GM19463 (cell line): Measurements from ENCODE around the gene LRMDA.
"Not testable (repeated sequence)": the region's sequence is repeated elsewhere in the genome, so short reads cannot be mapped to it uniquely, and the experiment has no call there.

Experiments used
- ATAC-seq: cut with Tn5 transposase; IDR thresholded peaks from one replicate; pipeline ENCODE4 v1.9.1; 2021; ENCODE audit warnings: mild to moderate bottlenecking, moderate library complexity; ENCODE audit not compliant: unreplicated experiment

LRMDA gene

DNA sequence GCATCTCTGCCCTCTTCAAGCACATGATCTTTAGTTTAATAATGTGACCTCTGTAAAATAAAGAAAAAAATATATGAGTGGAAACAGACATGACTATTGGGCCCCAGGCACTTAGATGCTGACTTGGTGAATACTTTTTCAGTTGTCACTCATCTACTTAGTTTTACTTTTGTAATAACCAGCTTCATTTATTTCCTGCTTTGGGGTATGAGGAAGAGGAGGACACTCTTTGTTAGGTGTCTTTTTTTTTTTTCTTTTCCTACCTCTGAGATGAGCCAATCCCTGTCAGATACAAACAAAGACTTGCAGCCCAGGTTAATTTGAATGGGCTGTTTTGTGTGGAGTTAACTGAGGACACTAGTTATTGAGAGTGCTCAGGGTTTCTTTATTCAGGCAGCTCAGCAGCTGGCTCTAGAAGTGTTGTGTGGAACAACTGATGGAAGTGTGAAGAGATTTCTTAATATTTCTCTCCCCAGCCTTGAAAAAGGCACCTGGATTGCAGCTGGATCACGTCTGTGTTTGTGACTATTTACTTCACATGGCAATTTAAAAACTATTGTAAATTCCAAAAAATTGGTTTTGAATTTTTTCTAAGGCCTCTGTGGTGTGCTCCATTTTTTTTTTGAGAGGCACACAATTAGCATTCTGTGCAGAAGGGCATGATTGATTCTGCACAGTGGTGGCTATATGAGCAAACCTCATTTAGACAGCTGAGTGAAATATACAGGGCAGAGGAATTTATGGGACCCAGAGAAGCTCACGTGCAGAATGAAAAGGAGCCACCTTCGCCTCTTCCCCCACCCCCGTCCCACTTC lies 333.8 kb downstream of the LRMDA start:
- no peak for ATAC-seq

DNA sequence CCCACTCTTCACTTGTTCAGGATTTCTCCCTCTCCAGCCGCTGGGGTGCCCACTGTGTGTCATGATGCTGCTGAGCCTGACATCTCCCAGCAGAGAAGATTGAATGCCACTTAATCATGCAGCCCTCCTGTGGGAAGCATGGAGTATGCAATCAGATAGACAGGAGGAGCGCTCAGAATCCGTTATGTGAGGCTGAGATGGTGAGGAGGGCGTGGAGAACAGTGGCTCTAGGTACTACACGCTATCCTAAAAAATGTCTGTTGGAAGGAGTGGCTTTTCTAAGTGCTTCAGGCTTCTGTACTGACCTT lies 334.3 kb downstream of the LRMDA start:
- ATAC-seq = no peak

DNA sequence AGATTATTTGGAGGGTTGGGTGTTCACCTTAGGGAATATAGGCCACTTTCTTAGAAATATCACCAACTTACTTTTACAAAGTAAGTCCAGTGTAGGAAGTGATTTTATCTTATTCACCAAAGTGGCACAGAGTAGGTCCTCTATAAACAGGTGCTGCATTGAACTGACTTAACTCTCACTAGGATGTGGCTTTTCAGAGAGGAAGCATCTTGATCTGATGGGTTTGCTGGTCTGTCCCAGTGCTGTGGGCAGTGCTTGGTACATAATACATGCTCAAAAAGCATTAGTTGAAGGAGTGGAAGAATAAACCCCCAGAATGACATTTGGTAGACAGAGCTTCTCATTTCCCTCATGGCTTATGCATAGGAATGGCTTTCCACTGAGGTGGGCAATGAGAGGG lies 334.7 kb downstream of the LRMDA start:
- no peak for ATAC-seq

DNA sequence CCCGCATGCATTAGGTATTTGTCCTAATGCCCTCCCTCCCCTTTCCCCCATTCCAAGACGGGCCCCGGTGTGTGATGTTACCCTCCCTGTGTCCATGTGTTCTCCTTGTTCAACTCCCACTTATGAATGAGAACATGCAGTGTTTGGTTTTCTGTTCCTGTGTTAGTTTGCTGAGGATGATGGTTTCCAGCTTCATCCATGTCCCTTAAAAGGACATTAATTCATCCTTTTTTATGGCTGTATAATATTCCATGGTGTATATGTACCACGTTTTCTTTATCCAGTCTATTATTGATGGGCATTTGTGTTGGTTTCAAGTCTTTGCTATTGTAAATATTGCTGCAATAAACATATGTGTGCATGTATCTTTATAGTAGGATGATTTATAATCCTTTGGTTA lies 335.3 kb downstream of the LRMDA start:
- not testable (repeated sequence) for ATAC-seq

DNA sequence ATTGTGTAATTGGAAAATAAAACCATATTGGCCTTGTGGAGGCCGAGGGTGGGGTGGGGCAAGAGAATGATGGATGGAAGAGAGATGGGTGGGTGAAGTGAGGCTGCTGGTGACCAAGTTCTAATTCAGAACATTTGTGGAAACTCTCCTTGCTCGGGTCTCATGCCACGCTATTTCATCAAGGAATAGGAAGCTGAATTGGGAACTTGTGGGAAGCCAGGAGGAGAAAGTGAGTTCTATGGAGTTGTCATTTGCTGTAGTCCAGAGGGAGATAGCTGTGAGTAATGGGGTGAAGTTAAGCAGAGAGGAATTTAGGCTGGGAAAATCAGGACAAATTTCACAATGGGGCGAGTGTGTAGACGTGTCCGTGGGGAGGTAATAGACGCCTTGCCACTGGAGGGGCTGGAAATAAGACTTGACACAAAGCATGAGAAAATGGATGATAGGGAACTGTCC lies 339.2 kb downstream of the LRMDA start:
- no peak for ATAC-seq

DNA sequence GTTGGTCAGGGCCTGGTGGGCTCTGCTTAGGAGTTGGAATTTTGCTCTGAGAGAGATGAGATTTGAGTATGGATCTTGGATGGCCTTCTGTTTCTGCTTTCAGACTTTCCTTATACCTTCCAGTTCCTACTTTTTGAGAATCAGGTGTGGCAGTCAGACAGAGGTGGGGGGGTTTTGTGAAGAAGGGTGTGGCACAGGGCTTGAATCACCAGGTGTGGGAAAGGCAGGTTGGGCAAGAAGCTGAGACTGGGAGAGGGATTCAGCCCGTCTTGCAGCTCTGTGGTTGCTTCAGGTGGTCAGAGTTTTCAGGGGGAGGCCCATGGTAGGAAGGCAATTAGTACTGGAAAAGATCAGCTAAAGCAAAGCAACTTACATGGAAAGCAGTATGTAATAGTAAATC lies 340.2 kb downstream of the LRMDA start:
- no peak for ATAC-seq

DNA sequence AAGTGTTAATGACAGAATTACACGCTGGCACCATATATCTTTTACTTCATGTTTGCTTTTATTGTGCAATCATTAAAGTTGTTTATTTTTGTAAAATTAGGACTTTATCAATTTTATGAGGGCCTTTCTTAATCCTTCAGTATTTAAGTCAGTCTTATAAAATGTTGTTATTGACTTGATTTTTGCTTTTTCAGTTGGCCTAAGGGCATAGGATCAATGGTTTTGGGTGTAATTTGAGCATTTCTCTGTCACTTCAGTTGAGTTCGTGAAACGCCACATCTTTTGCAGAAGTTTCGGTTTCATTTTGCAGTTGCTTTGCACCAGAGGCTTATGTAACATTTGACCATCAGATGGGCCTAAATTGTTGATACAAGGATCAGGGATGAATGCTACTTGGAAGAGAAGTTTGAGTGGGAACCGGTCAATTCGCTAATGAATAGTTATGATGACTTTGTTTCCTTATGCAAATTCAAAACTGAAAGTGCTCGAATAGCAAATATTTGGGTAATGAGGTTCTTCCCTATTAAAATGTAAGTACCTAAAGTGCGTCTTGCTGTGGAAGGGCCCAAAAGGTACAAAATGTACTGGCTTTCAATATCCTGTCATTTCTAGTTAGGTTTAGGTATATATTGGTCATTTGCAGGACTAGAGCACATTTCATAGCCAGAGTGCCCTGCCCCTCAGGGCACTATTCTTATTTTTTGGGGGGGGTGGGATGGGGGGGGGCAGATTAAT lies 340.9 kb downstream of the LRMDA start:
- peak; percentile 62 for ATAC-seq

DNA sequence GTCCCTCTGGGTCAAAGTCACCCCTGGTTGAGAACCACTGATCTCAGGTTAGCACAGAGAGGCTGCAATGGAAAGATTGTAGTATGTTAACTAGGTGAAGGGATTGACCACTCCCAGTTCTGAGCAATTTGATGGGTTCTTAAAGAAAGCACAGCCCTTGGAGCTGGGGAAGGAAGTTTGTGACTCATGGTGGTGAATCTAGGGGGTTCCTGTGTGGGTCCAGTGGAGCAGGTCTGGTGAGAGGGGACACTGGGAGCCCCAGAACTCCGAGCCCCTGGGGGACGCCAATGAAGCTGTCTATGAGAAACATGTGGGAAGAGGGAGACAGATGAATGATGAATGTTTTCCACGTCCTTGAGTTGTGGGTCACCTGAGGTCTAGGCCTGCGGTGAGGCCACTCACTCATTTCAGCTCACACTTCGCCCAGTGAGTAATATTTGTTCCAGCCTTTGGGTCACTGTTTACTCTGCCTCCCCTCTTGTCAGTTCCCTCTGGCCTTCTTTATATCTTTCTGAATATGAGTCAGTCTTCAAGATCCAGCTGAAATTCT lies 341.9 kb downstream of the LRMDA start:
- peak; percentile 47 for ATAC-seq

DNA sequence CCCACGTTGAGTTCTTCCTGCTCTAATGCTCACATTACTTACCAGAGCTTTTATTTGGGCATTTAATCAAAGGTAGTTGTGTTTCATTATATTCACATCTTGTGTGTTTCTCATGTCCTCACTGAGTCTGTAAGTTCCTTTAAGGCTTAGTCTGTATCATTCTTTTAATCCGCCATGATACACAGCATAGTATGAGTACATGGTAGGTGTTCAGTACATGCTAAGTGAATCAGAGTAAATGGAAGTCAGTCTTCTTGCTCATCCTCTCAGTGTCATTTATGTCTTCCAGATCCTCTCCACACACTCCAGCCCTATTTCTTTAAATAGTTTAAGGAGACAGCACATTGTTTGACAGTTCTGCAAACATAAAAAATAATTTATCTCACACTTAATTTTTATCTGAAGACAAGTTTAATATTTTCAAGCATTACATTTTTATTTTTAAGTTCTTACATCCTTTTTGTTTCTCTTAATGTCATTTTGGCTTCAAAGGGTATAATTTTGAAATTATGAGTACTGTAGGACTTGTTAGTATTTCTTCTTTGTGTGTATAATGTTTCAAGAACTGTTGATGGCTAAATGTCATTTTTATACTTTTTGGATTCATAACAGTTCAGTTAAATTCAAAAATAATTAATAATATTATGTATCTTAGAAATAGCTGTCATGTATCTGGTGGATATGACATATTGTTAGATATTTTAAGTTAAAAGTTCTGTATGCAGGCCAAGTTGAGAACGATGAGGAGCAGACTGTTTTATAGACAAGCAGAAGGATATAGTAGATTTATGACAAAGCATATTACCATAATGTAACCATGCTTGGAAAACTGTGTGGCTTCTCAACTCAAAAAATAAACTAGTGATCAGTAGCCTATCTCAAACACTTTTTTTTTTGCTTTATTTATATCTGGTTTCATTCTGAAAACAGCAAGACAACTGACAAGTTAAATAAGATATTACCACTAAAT lies 342.7 kb downstream of the LRMDA start:
- ATAC-seq = peak; percentile 3

DNA sequence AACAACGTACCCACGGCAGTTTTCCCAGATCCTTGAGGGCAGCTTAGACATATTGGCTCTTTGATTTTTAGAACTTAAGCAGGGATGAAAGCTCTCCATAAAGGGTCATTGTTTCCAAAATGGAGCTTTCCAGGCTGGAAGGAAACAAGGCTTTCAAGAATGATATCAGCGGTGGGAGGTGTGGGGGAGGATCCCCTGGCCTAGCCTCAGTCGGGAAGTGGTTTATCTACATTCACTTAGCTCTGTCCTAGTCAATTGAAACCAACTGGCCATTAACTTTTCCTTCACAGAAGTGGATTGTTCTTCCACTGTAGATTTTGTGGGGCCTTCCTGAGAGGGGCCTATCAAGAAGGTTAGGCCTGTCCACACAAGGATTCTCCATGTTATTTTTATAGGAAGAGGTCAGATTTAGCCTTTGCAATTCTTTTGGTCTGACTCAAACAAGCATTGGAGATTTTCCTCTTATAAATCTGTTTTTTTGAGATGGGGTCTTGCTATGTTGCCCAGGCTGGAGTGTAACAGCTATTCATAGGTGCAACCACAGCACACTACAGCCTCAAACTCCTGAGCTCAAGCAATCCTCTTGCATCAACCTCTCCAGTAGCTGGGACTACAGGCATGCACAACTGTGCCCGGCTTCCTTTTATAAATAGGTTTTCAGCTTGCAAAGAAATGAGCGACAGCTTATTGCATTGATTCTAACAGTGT lies 343.5 kb downstream of the LRMDA start:
- no peak for ATAC-seq

DNA sequence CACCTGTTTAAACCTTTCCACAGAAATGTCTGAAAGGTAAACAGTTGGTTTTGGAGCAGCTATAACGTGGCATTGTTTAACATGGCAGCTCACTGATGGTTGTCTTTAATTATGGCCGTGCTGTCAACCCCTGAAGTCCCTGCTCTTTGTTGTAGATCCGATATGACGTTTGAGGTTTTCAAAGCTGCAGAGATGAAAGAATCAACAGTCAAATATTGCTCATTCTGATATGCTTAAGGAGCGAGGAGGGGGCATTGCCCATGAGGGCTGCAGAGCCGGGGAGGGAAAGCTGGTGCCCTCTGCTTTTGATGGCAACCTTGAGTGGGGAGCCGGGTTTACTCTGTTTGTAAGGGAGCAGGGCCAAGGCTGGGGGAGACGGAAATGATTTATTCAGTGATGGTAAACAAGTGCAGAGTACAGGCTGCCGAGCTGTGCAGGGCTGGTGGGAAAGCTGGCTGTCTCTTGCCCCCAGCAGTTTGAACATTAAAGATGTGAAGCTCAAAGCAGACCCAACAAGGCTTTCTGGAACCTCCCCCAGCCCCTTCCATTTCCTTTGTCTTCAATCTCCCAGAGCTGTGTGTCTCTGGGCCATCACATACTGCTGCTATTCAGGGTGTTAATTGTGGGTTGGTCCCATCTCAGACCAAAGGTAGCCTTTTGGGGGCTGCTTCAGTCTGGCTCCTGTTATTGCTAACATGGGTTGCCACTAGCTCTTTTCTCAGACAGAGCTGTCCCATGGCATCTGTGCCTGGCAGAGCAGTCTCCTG lies 345.5 kb downstream of the LRMDA start:
- no peak for ATAC-seq

DNA sequence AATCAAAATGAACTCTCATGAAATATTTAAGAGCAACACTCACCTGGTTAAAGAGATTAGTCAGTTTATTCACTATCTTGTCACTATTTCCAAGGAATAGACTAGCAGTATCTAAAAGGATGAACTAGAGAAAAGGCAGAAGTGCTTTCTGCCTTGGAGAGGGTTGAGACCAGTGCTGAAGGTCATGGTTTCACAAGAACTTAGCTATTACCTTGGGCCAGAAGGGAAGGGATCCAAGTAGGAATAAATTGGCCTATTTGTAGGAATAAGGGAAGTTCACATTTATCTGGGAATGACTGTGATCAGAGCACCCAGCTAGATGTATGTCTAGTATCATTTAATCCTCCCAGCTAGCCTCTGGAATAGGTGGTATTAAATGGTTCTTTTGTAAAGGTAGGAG lies 347.2 kb downstream of the LRMDA start:
- ATAC-seq = no peak

DNA sequence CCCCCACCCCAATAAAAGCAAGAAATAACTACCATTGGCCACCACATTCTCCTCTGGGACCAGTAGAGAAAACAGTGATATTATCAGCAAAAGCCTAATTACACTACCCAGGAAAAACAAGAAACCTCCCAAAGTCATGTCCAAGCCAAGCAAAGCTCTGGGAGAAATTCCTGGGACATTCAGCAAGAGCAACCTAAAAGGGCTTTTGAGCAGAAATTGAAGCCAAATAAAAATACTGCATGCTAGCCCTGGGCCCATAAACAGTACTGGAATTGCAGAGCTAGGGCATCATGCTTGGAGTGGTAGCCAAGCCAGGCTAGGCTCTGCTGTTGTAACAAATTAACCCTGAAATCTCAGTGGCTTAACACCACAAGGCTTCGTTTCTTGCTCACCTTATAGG lies 347.9 kb downstream of the LRMDA start:
- no peak for ATAC-seq

DNA sequence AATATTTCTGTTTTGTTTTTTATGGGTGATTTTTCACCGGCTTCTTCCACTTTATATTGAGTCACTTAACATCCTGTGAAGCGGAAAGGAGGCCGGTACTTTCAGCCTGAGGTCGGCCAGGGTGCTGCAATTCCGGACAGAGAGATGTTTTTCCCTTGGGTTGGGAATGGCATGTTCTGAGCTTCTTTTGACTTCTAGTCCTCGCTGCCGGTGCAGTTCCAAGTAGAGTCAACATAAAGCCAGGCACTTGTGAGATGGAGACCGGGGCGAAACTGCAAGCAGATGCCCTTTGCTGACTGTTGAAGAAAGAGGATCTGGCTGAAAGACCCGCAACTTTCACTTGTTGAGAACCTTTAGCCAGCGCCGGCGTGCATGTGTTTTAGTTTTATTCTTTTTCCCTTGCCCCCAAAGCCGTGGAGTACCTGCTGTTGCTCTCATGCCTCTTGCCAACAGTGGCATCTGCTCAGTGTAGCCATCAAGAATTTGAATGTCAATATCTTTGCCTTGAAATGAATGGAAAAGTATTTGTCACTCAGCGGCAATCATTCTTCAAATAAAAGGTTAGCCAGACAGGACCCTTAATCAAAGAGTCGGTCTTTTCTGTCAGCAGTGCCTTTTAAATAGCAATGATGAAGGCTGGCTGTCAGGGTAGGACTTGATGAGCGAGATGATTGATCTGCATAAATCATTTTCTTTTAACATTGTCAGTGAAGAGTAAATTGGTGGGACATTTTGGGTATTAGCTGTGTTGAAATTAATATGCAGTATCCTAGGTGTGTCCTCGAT lies 351.2 kb downstream of the LRMDA start:
- no peak for ATAC-seq

DNA sequence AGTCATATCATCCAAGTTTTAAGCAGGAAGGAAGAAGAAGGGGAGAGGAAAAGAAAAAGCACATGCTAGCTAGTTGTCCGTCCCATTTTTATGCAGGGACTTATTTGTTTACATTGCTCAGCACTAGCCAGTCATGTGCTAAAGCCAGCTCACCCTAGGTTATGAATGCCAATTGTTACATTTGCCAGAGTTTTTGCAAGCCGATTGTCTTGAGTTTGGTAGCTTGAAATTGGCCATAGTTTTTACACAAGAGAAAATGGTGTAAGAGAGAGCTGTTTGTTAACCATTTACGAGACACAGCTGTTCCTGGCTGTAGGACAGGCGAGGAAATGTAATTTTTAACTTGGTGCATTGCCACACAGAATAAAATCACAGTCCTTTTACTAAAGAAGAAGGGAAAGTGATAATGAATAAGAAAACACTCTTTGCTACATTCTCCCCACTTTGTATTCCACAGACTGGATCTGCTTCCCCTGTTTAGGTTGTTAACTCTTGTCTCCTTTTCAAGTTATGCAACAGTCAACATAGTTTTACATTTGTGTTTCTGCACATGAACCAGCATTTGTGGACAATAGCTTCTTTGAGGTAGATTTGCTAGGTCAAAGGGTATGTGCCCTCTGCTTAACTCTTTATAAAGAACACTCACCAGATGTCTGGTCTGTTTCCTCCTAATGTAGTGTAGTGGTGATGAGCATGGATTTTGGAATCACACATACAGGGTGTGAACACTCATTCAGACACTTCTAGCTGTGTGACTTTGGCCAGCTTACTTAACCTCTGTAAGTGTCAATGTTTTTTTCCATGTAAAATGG lies 357.2 kb downstream of the LRMDA start:
- ATAC-seq = no peak

DNA sequence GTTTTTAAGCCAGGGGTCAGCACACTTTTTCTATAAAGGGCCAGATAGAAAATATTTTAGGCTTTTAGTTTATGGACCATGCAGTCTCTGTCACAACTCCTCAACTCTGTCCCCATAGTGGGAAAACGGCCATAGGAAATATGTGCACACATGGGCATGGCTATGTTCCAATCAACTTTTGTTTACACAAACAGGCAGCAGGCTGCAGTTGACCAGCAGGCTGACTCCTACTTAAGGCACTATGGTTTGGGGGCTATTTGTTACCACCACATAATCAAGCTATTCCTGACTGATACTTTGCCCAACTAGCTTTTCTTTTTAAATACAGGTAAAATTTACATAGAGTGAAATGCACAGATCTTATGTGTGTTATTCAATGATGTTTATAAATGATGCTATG lies 362.4 kb downstream of the LRMDA start:
- ATAC-seq = no peak

DNA sequence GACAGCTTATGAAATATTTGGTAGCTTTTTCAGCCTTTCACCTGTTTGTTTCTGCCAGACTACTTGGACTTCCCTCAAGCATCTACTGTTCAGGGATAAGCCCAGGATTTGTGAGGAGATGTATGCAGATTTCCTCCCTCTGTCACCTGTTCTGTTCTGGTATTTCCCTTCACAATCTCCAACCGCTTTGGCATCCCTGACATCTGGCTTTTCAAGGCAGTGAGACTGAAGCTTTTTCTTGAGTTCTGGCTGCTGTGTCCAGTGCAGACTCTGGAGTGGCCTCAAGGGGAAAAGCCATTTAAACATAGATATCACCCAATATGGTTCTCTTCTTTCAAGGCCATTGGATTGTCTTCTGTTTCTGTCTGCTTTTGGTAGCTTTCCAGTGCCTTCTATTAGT lies 369.7 kb downstream of the LRMDA start:
- ATAC-seq = no peak

DNA sequence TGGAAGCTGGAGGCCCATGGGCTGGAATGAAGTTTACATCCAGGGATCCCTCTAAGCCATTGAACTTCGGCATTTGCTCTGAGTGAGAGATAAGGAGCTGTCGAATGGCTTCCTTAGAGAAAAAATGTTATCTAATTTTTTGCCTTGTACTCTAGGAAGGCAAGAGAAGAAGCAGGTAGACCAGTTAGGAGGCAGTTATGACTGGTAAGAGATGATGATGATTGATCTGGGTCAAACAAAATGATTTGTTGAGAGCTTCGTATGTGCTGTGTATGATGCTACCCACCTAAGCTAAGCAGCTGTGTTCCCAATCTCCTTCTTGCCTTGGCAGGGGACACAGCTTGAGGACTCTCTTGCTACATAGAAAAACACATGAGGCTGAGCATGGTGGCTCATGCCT lies 370.2 kb downstream of the LRMDA start:
- no peak for ATAC-seq
